ENCODE data around the gene TMEM218.

DNA sequence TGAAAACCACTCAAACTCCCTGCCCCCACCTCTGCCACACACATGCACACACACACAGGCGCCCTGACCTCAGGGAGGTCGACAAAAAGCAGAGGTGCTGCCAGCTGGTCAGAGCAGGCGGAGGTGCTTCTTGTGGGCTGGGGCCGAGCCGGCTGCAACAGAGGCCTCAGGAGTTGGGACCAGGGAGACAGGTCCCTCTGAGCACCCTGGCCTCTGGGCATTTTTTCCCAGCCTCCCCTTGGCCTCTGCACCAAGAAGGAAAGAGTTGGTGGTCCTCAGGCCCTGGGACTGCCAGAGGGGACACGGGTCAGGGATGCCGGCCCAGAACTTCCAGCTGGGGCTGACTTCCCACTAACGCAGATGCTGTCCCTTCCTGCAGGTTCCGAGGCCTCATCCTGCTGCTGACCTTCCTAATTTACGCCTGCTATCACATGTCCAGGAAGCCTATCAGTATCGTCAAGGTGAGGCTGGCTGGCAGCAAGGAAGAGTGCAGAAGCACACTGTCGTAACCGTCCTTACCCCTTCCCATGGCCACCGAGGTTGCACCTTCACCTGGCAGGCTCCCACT, 35.0 kb downstream of the TMEM218 start:
- no peak for TF ChIP-seq CTCF (conservative IDR thresholded peaks at IDR 0.05; ENCODE audit: low read length)
- TF ChIP-seq EZH2phosphoT487 (IDR thresholded peaks at IDR 0.05; ENCODE audit: borderline replicate concordance): no peak

Data from Loucy (cell line).